ENCODE data around the gene ZNF438.

The ZNF438 gene

DNA sequence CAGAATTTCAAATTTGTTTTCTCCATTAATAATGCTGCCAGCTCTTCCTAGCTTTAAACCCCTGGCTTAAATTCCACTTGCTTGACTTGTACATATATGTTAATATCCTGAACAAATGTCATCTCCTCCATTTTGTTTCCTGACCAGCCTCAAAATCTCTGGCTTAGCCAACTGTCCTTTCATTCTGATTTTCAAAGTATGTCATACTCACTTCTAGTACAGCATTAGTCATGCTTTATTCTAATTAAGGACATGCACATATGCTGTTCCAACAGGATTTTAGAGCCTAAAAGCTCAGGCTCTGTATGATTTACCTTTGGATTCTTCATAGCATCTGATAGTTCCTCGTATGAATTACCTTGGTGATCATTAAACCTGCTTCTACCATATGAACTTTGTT, 158.3 kb downstream of the ZNF438 start:
- no peak for FAIRE-seq

GRCh38 chr10:30870896-30871295, 160.8 kb downstream of the ZNF438 start:
- no peak for FAIRE-seq

DNA sequence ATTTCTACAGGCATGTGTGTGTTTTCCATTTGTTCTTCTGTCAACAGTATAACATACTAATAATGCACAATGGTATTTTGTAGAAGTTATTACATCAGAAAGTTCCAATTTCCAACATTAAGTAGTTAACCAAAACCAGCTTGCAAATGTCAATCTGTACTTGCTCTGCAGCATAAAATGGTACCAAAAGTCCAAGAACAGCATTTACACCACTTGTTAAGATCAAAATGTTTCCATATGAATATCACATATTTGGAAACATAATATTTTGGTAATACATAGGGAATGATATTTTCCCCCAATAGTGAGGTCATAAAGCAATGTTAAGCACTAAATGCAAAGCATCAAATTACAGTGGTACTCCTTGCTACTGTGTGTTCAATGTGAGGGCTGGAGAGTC, 162.1 kb downstream of the ZNF438 start:
- FAIRE-seq: no peak

DNA sequence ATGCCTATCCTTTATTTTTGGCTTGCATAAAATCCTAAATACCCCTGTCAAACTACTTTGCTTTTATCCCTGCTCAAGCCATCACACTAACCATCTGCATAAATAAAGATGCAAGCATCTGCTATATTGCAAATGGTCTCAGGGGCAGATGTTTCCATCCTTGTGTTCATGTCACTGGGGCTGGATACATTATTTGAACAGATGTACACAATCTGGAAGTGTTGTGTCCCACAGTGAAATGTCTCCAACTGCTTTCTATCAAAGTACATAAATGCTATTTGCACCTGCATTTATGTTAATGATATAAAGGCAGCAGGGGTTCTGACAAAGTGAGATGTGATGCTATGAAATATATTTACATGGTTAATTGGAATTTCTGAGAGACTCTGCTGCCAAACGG, 163.1 kb downstream of the ZNF438 start:
- no peak for FAIRE-seq

DNA sequence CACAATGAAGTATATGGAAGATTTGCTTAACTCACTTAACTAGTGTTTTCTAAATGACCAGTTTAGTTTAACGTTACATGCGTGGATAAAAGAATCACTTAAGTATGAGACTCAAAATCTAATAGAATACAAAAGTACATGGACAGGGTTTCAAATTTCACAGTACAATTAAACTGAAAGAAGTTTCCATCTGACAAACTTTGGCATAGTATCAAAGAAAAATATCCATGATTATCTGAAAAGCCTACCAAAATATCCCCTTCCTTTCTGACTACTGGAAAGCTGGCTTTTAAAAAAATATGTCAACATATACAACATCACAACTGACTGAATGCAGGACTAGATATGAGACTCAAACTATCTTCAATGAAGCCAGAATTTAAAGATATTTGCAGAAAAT, 164.8 kb downstream of the ZNF438 start:
- FAIRE-seq: no peak

DNA sequence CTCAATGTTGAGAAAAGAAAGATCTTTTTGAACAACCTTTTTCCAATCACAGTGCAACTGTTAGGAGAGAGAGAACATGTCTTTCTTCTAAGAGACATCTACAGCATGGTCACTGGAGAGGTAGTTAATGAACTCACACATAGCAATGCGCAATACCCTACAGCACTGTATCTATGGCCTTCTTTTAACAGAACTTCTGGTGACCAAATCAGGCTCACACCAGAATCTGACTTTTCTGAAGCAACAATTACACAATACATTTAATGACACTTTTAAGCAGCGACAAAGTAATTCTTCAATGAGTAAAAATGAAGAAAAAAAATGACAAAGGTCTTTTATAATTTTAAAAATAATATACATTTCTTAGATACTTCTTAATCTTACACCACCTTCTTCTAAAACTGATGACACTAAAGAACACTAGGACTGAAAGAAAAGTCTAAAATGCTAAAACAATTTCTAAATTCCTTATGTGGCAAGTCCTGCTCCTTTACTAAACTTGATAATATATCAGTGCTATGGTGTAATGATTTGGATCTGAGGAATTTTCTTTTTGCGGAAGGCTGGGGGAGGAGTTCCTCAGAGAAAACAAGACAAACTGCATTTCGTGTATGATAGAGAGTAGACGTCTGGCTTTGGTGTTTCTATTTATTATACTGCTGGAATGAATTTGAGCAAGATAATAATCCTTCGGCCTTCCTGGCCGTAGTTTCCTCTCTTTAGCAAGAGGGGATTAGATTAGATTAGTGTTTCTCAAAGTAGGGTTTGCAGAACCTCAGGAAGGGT, 166.3 kb downstream of the ZNF438 start:
- no peak for FAIRE-seq

DNA sequence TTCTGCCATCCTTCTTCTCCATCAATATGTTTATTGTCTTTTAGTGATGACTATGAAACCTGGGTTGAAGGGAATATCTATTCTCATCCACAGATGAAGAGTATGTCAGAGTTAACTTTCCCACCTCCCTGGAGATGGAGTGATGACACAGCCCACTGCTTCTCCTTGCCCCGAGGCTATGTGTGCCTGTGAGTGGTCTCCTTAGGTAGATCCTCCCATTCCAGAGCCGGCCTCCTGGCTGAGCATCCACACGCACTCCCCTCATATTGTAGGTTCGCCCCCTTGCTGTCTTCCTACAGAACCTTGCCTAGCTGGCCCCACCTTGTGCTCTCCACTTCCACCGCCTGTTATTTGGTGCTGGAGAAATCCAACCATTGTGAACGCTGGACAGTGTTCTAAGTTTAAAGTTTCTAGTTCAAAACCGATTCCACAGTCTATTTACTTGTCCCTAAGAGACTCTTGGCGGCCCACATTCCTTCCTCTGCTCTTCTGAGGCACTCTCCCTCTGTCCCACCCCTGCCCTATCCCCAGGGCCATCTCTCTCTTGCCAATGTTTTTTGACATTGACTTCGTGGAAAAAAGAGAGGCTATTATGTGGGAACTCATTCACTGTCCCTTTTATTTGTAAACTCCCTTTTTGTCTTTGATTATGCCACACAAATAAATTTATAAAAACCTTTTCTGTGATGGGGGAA, 168.0 kb downstream of the ZNF438 start:
- FAIRE-seq: no peak

DNA sequence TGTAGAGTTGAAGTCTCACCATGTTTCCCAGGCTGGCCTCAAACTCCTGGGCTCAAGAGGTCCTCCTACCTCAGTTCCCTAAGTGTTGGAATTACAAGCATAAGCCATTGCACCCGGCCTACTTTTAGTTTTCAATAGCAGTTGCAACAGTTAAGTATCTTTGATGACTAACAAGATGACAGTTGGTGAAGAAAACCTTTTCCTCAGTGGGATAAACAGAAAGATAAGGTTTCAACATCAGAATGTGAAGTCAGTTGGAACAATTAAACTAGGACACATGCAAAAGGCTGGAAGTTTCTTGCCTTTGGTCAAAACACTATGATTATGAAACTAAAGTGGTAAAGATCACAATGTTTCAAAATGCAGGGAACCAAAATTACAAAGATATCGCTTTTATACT, 169.2 kb downstream of the ZNF438 start:
- no peak for FAIRE-seq

GRCh38 chr10:30861976-30862375, 169.7 kb downstream of the ZNF438 start:
- no peak for FAIRE-seq

- no peak for FAIRE-seq
Observed at GRCh38 chr10:30861221-30861620, 170.4 kb downstream of the ZNF438 start.

DNA sequence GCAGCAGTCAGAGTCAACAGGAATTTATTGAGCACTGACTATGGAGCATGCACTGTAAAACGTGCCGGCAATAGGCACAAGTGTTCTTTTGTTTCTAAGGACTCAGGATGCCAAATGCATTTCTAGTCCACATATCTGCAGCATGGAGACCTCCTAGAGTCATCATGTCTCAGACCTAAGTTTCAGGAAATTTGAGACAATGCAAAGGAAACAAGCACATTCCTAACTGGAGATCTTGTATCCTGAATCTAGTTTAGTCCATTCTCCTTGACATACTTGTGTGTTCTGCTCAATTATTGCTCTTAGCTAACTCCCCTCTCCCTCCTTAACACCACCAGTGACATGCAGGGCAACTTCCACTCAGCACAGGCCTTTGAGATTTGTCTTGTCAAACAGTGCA, 173.2 kb downstream of the ZNF438 start:
- no peak for FAIRE-seq

- no peak for FAIRE-seq
Observed at GRCh38 chr10:30857803-30858202, 173.9 kb downstream of the ZNF438 start.

DNA sequence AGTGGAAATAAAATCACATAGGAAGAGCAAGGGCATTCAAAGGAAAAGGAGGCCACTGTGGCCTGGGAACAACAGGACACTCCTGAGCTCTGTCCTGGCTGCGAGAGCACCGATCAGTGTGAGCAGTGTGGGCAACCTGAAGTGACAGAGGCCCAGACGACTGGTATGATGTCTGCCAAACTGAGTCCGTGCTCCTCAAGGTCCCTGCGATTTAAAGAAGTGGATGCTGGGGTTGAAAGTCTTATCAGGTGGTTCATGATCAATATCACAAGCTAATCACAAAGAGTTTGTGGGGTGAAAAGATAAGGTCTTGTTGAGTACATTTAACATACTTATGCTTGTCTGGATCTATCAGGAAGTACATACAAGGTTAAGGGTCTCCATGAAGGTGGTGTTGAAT, 176.5 kb downstream of the ZNF438 start:
- no peak for FAIRE-seq

DNA sequence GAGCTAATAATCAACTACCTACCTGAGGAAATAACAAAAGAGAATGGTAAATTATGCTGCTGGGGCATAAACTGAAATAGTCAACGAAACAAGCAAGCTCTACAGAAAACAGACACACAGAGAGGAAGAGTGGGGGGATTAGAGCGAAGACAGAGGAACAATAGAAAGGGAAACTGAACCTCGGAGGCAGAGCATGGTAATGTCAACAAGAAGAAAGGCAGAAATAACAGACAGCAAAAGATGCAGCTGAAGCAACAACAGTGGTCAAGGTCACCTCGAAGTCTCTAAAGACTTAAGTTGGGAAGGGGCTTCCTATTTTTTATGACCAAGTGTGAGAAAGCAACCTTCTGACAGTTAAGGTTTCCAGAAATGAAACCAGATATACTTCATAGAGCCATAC, 177.0 kb downstream of the ZNF438 start:
- no peak for FAIRE-seq

DNA sequence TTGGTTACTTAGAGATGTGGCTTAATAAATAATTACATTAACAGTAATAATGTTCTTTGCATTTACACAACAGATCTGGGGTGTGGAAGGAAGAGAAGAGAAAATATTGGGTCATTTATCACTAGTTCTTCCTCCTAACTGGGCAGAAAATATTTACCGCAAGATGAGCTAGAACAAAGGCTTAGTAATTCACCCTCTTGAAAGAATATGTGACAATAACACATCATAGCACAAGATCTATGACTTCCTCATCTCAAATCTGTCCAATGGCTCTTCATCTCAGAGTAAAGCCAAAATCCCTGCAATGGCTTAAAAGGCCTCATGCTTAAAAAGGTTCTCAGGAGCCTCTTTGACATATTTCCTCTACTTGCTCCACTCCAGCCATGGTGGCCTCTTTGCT, 178.6 kb downstream of the ZNF438 start:
- no peak for FAIRE-seq

DNA sequence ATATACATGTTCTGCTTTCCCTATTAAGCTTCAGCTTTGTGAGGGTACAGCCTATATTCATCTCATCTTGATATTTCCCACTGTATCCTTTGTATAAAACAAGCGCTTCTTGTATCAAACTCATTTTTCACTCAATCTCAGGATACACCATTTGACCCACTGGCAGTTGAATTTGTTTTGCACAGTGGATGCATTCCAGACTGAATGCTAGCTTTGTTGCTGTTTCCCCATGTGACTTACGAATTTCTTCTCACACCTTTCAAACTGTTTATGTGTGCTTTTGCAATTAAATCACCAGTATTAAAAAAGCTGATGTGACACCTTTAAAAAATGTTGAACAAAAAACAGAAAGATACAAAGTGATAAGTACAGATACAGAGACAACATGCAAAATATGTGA, 180.9 kb downstream of the ZNF438 start:
- no peak for FAIRE-seq

GRCh38 chr10:30849231-30850035, 182.2 kb downstream of the ZNF438 start:
- FAIRE-seq: no peak

- no peak for FAIRE-seq
Observed at GRCh38 chr10:30848396-30849032, 183.2 kb downstream of the ZNF438 start.

- no peak for FAIRE-seq
Observed at GRCh38 chr10:30847642-30848041, 184.0 kb downstream of the ZNF438 start.

GRCh38 chr10:30847199-30847598, 184.5 kb downstream of the ZNF438 start:
- no peak for FAIRE-seq

DNA sequence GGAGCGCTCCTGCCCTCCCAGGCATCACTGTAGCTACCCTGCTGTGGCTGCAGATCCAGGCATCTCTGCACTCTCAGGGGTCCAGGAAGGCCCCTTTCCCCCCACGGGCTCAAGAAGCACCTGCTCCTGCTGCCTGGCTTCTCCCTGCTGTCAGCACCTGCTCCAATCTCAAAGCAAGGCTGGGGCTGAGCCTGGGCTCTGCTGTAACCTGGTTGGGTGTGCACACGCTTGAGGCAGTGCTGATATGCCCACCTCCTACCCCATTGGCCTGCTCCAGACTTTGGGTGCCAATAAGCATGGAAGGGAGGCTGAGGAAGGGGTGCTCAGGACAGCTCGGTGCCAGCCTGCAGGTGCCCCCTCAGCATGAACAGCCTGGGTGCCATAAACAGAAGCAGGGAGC, 185.0 kb downstream of the ZNF438 start:
- FAIRE-seq: no peak

DNA sequence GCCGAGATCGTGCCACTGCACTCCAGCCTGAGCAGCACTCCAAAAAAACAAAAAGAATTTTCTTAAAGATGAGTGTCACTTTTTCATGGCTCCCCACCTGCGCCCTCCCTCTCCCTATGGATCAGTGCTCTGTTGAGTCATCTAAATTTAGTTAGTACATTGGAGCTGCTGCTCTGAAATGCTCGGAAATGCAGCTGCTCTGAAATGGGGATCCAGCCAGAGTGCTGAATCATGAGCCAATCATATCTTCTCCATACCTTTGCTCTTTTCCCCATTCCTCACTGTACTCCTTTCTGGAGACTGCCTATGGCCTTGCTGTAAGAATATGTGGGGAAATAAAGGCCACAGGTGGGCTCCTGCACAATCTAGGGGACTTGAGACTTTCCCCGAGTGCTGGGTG, 188.8 kb downstream of the ZNF438 start:
- FAIRE-seq: no peak

DNA sequence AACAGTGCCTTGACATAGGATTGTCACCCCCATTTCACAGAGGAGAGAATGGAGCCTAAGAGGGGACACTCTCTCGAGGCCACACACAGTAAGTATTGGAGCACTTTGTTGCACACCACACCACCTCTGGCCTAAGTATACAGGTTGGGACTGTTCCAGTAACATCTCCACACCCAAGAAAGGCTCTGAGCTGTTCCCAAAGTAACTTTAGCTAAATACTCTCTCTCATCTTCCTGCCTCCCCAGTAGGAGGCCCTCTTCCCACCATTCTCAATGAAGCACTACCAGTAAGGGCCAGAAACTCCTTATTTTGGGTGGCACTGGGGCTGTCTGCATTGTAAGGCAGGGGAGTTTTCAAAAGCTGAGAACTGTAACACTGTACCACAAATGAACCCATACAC, 189.5 kb downstream of the ZNF438 start:
- FAIRE-seq: no peak

Measured in TTC549 (cell line).